Right ventricle myocardium inferior (tissue), 1 donor: ENCODE results near the gene LIMS1. TPM values are rescaled to one million over a fixed set of nuclear protein-coding genes. Genes with fewer than 3 reads are reported as not detected.
"Not testable (repeated sequence)": the region's sequence is repeated elsewhere in the genome, so short reads cannot be mapped to it uniquely, and the experiment has no call there.

Experiments
- ATAC-seq: fragments of 200-7000 bp; cut with Tn5 transposase; one replicate; pipeline ENCODE4 v1.9.1; 2020; ENCODE audit warnings: mild to moderate bottlenecking, moderate library complexity
- DNase-seq: peaks from one replicate; pipeline ENCODE4 v3.0.0; 2021; ENCODE audit errors: missing footprints
- intact Hi-C: fragments of 100-400 bp; cut with DNase I; formaldehyde crosslinking; loops from one replicate; pipeline ENCODE4 v1.11.0; 2022
- total RNA-seq: library from RNA; stranded (reverse); fragmentation: NEBNext Ultra II Directional; extraction: Animal tissue kit (Norgen Biotek cat#: 25700); gene quantifications from one replicate; pipeline ENCODE4 v1.2.1, GENCODE V29; 2021
- donor health status: DM: no; HTN: yes; CAD: no; lungs with severe emphysema.

The LIMS1 gene
- total RNA-seq, 1 donor from 2014 or later, result 84.3 TPM

DNA sequence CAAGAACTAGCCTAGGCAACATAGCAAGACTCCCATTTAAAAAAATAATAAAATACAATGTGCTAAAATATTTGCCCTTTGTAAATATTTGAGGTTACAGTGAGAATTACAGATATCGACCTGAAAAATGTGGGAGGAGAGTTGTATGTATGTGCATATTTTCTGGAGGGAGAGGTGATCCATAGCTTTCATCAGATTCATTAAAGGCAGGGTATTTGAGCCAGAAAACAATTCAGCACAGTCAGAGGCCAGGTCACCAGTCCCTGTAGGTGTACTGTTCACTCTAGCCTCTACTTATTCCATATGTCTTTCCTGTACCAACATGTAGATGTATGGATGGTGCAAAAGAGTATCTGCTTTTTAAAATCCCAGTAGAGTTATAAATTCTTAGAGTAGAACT lies 136.0 kb downstream of the LIMS1 start:
- intact Hi-C loops, ATAC-seq, DNase-seq: not testable (repeated sequence)

DNA sequence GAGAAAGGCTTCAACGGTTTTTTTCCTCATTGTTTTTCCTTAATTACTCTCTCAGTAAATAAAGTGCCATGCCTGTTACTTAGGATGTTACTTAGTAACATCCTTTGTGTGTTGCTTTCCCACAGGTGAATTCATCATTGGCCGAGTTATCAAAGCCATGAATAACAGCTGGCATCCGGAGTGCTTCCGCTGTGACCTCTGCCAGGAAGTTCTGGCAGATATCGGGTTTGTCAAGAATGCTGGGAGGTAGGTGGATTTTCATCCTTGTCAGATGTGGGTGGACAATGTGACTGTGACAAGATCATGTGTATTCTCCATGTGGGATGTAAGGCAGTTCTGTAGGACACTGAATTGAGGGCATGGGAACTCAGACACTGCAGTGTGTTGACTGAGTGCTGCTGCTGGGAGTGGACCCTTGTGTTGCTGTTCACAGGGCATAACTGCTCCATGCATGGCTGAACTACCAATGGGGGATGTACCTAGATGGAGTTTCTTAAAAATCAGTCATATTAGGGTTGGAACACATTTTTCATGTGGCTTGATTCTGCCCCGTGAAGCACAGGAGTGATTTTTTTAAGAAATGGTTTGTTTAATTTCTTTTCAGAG lies 138.0 kb downstream of the LIMS1 start:
- ATAC-seq, intact Hi-C loops, DNase-seq: not testable (repeated sequence)

- DNase-seq, ATAC-seq, intact Hi-C loops: not testable (repeated sequence)
Observed at GRCh38 chr2:108676522-108676921, 142.3 kb downstream of the LIMS1 start.

- ATAC-seq, intact Hi-C loops, DNase-seq: not testable (repeated sequence)
Observed at GRCh38 chr2:108677239-108677744, 143.0 kb downstream of the LIMS1 start.

DNA sequence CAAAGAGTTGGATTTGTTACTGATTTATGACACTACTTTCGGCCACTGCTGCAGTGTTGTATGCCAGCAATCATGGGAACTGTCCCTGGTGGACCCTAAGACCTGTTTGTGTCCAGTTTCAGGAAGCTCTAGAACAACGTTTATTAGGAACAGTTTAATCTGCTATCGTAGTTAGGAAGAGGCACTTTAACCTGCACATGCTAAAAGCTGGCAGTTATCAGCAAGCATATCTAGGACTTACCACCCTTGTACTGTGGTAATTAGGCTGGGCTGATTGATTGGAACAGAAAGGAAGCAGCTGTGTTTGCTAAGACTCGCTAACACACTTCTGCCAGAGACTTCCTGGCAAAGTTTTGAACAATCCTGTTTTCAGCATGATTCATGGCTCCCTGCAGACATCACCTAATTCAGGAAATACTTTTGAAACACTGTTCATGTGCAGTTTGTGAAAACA lies 144.0 kb downstream of the LIMS1 start:
- DNase-seq, intact Hi-C loops: not testable (repeated sequence)
- ATAC-seq, result peak; percentile 66

DNA sequence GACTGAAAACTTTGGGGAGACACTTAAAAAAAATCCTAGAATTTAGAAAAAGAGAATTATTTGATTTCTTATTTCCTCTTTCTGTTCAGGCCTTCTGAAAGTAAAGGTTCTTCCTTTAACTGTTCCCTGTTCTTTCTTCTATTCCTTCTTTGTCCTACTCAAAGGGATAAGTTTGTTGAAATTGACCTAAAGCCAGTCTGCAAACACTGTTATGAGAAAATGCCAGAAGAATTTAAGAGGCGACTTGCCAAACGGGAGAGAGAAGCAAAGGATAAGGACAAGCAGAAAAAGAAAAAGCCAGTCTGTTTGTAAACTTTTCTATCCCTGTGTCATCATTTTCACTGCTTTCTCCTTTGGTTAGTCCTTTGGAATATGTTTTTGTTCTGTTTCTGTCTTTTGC lies 146.5 kb downstream of the LIMS1 start:
- peak; percentile 42 for ATAC-seq
- DNase-seq, intact Hi-C loops: not testable (repeated sequence)

DNA sequence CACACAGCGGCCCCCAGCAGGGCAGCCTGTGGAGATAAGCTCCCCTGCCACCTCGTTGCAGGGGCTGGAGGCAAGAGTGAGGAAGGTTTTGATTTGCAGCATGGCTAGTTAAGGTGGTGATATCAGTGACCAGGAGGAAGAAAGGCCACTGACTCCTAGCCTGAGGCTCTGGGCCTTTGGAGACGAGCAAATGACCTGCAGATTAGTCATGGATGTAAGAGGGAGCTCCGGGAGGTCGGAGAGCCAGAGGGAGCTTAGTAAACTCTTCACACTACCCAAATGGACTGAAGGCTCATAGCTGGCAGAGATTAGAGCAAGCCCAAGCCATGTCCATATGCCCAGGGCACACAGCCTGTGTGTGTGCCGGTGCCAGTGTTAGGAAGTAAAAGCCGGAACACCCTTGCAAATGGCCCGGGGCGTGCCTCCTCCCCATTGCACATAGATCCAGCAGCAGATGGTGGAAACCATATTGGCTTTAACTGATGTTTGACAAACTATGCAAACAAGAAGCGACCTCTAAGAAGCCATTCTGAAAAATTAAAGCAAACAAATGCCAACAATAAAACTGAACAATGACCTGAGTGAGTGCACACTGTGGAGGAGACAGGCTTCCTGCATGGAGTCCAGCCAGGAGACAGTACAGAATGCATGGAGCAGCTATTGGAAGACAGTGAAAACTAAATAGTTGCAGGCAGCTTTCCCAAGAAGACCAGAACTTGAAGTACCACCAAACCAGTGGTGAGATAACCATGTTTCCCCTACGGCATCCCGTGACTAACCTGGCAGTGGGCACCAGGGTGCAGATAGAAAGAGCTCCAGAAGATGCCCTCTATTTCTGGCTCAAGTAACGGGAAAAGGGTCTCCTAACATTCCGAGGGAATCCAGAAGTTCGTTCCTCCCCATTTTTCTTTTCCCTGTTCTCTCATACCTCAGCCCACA lies 154.8 kb downstream of the LIMS1 start:
- peak; percentile 16 for ATAC-seq
- DNase-seq, intact Hi-C loops: not testable (repeated sequence)

DNA sequence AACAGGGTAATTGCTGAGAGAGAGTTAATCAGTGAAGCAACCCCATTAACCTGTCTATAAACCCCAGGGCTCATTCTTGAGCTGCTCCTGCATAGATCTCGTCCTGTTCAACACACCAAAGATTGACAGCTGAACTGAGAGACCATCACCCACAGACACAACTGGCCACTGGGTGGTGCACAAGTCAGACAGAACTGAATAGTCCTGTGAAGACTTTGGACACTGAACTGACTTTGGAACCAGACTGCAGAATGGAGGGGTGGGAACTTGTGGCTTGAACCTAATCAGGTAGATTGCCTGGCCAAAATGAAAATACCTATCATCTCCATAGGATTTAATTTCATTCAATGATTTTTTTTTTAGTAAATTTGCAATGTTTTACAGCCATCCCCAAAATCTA lies 155.7 kb downstream of the LIMS1 start:
- DNase-seq, intact Hi-C loops: not testable (repeated sequence)
- ATAC-seq, result peak; percentile 81

DNA sequence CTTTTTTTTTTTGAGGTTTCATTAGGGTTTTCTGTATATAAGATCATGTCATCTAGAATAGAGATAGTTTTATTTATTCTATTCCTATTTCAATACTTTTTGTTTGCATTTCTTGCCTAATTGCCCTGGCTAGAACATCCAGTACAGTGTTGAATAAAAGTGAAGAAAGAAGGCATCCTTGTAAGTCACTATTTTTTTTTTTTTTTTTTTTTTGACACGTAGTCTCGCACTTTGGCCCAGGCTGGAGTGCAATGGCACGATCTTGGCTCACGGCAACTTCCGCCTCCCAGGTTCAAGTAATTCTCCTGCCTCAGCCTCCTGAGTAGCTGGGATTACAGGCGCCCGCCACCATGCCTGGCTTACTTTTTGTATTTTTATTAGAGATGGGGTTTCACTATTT lies 157.2 kb downstream of the LIMS1 start:
- intact Hi-C loops, result no loop called here
- ATAC-seq (no peak), DNase-seq (no peak)

DNA sequence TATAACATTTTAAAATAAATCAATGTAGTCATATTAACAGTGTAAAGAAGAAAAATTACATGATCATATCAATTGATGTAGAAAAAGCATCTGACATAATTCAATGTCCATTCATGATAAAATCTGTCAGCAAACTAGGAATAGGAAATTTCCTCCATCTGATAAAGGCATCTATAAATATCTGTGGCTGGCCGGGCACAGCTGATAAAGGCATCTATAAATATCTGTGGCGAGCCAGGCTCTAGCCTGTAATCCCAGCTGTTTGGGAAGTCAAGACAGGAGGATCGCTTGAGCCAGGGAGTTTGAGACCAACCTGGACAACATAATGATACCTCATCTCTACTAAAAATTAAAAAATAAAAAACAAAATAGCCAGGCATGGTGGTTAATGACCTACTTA lies 166.9 kb downstream of the LIMS1 start:
- DNase-seq, result no peak
- ATAC-seq, result no peak
- intact Hi-C loops, result no loop called here

- intact Hi-C loops, result no loop called here
- ATAC-seq, result no peak
- DNase-seq, result no peak
Observed at GRCh38 chr2:108701806-108702205, 167.5 kb downstream of the LIMS1 start.

DNA sequence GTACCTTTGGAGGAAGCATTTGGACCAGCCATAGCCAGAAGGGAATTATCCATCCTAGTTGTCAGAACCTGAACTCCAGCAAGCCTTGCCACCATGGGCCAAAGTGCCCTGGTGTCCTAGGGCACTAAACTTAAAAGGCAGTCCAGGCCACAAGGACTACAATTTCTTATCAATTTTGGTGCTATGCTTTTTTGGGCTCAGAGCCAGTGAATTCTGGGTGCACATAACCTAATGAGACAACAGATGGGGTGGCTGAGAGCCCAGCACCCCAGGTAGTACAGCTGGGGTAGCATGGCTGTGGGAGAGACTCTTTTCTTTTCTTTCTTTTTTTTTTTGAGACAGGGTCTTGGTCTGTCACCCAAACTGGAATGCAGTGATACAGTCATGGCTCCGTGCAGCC lies 170.6 kb downstream of the LIMS1 start:
- intact Hi-C loops, result no loop called here
- DNase-seq (no peak), ATAC-seq (no peak)

GRCh38 chr2:108707300-108707699 lies 173.0 kb downstream of the LIMS1 start:
- DNase-seq, result no peak
- no peak for ATAC-seq
- intact Hi-C loops, result no loop called here

DNA sequence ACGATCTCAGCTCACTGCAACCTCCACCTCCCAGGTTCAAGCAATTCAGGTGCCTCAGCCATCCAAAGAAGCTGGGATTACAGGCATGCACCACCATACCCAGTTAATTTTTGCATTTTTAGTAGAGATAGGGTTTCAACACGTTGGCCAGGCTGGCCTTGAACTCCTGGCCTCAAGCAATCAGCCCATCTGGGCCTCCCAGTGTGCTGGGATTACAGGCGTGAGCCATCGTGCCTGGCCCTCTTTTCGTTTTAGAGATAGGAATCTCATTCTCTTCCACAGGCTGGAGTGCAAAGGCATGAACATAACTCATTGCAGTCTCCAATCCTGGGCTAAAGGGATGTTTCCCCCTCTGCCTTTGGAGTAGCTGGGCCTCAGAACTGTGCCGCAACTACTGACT lies 182.7 kb downstream of the LIMS1 start:
- intact Hi-C loops, result loop anchor here (5.0 kb wide), 2 partner anchors 120 to 270 kb away; partner anchors contain the start of gene GCC2
- not testable (repeated sequence) for DNase-seq, ATAC-seq

GRCh38 chr2:108719149-108720044 lies 185.1 kb downstream of the LIMS1 start, which contains the start of gene RANBP2:
Gene RANBP2 (plus strand): TSS chr2:108719482. CDS start chr2:108719607, 125 bp downstream.
- intact Hi-C loops, result loop anchor here (5.0 kb wide), 2 partner anchors 122 to 272 kb away; partner anchors contain the start of gene GCC2
- peak; percentile 100 for ATAC-seq
- peak; percentile 96 for DNase-seq

GRCh38 chr2:108726048-108726447 lies 191.8 kb downstream of the LIMS1 start:
- DNase-seq, ATAC-seq, intact Hi-C loops: not testable (repeated sequence)

DNA sequence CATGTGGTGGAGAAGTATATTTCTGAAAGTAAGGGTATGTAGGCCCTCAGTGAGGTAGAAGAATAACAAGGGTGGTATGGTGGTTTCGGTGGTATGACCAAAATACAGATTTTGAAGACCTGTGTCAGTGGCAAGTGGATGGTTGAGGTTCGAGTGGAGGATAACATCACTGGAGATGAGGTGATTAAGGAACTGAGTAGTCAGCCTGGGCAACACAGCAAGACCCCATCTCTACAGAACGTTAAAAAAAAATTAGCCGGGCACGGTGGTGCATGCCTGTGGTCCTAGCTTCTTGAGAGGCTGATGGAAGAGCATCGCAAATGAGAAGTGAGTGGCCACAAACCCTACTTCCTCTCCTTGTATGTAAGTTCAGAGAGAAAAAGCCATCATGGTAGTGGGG lies 200.4 kb downstream of the LIMS1 start:
- ATAC-seq, intact Hi-C loops, DNase-seq: not testable (repeated sequence)
